Measurements from ENCODE around the gene TNFRSF12A. TPM values are rescaled to one million over a fixed set of nuclear protein-coding genes. Genes with fewer than 3 reads are reported as not detected.

Gene TNFRSF12A
- total RNA-seq, 1 donor from 2014 or later: 44.6 TPM

DNA sequence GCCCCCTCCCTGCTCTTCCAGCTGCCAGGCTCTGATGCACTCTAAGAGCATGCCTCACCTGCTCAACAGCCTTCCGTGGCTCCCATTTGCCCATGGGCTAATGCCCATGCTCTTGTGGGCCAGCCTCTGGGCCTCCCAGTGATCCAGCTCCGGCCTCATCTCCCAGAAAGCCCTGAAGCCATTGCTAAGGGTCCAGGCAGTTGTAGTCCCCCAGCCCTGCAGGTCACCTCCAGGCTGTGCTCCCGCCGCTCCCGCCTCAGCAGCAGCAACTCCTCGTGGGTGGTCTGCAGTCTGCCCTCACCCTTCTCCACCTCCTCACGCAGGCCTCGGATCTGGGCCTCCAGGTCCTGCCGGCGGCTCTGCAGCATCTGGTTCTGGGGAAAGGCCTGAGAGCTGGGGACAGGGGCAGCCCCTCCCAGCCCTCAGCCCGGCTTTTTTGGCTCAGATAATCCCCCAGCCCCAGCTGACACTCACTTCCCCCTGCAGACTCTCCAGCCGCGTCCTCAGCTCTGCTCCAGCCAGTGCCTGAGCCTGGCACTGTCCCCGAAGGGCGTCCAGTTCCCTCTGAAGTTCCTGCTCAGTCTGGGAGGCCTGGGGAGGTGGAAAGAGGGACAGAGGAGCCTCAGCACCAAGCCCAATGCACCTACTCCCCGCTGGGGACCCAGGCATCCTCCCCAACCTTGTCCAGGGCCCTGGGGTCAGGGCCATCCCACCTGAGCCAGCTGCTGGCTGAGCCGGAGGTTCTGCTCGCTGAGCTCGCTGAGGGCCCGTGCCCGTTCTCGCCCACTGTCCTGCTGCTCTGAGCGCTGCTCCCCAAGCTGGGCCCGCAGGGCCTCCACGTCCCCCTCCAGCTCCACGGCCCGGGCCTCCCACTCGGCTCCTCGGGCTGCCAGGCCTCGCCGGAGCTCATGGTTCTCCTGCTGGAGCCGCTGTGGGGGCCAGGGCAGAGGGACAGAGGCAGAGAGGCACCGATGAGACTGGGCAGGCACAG lies 10.3 kb downstream of the TNFRSF12A start:
- Mint-ChIP-seq H3K27me3 (ENCODE audit: low read depth) (peaks cover 37% of the 10 kb centered on the region), H3K4me3 (no peak overlapping the region), H3K36me3 (peaks cover 9% of the 10 kb centered on the region), H3K4me1 (peaks cover 5% of the 10 kb centered on the region), H3K9me3 (no peaks in the 10 kb centered on the region), H3K27ac (no peak overlapping the region)
- TF ChIP-seq, protein P1, sequence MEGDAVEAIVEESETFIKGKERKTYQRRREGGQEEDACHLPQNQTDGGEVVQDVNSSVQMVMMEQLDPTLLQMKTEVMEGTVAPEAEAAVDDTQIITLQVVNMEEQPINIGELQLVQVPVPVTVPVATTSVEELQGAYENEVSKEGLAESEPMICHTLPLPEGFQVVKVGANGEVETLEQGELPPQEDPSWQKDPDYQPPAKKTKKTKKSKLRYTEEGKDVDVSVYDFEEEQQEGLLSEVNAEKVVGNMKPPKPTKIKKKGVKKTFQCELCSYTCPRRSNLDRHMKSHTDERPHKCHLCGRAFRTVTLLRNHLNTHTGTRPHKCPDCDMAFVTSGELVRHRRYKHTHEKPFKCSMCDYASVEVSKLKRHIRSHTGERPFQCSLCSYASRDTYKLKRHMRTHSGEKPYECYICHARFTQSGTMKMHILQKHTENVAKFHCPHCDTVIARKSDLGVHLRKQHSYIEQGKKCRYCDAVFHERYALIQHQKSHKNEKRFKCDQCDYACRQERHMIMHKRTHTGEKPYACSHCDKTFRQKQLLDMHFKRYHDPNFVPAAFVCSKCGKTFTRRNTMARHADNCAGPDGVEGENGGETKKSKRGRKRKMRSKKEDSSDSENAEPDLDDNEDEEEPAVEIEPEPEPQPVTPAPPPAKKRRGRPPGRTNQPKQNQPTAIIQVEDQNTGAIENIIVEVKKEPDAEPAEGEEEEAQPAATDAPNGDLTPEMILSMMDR (IDR thresholded peaks at IDR 0.05; ENCODE audit: unreplicated experiment): no peak
- no peak for DNase-seq (ENCODE audit: low spot score in 2 of 2, unreplicated experiment in 2 of 2)

DNA sequence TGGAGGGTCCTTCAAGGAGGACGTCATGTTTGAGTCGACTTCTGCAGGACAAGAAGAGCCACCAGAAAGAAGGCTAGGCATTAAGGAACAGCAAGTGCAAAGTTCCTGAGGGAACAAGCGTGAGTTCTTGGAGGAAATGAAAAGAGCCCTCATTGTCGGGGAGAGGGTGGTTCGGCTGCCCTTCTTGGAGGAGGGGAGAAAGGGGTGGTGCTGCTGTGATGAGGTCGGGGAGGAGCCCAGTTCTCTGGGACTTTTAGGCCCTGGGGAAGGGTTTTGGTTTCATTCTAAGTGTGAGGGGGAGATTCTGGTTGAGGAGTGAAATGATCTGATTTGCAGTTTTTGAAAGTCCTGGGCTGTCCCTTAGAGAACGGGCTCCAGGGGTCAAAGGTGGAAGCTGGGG lies 12.5 kb downstream of the TNFRSF12A start:
- H3K9me3 Mint-ChIP-seq: no peaks in the 10 kb centered on the region
- no peaks in the 10 kb centered on the region for H3K36me3 Mint-ChIP-seq
- no peak for DNase-seq (ENCODE audit: low spot score in 2 of 2, unreplicated experiment in 2 of 2)
- H3K27ac Mint-ChIP-seq: no peak overlapping the region
- no peak overlapping the region for H3K4me3 Mint-ChIP-seq
- TF ChIP-seq, protein P1 (IDR thresholded peaks at IDR 0.05; ENCODE audit: unreplicated experiment): no peak
- peaks cover 9% of the 10 kb centered on the region for H3K4me1 Mint-ChIP-seq
- H3K27me3 Mint-ChIP-seq (ENCODE audit: low read depth): peaks cover 53% of the 10 kb centered on the region

DNA sequence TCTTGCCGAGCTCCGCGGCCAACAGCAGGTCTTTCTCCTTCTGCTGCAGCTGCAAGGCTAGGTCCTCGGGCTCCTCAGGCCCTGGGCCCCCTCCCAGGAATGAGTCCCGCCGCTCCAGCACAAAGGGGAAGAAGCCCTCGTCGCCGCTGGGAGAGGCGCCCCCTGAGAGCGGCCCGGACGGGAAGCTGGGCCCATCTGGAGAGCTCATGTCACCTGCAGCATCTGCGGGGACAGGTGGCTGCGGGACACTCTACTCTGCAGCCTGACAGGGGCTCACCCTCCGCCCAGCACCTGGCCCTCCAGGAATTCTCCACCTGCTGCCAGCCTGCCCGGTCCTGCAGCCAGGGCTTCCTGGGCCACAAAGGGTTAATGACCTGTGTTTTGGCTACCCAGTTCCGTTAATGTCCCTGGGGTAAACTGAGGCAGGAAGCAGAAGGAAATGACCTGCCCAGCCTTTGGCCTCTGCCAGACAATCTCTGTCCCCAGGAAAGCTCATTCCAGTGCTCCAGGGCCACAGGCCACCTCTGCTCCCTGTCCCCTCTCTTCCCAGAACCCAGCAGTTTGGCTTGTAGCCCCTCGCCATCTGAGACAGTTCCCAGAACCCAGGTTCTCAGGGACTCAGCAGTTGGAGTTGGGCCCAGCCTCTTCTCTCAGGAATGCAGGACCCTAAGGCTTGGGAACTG lies 15.3 kb downstream of the TNFRSF12A start:
- DNase-seq (ENCODE audit: low spot score in 2 of 2, unreplicated experiment in 2 of 2): no peak
- H3K27ac Mint-ChIP-seq: no peak overlapping the region
- peak overlapping the region; percentile 53 for H3K4me3 Mint-ChIP-seq
- H3K36me3 Mint-ChIP-seq: no peaks in the 10 kb centered on the region
- H3K4me1 Mint-ChIP-seq: peaks cover 7% of the 10 kb centered on the region
- TF ChIP-seq, protein P1 (IDR thresholded peaks at IDR 0.05; ENCODE audit: unreplicated experiment): no peak
- H3K9me3 Mint-ChIP-seq: no peaks in the 10 kb centered on the region
- H3K27me3 Mint-ChIP-seq (ENCODE audit: low read depth): peaks cover 76% of the 10 kb centered on the region

DNA sequence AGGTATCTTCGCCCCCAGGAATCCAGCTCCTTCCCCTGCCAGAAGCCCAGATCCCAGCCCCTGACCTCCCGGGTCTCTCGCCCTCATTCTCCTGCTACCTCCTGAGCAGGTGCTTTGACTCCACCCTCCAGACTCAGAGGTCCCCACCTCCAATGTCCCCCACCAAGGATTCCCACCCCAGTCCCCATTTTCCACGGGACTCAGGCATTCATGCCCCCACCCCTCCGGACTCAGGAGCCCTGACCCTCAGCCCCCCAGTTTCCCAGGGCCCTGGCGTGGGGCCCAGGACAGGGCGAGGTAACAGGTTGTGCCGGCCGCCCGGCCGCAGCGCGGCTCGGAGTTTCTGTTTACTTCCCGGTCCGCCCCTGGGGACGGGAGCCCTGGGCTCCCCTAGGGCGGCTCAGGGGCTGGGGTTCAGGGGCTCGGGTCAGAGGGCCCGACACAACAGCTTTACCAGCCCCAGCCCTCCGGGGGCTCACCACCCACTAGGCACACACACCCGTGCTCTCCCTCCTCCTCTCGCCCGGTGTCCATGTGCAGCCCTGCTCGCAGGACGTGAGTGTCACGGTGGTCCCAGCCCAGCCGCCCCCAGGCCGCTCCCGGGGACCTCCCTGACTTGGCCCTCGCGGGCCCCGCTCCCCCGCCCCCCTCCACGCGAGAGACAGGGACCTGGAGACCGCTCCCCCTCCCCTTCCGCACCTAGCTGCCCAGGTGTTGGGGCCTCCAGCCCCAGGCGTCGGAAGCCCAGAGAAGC lies 16.0 kb downstream of the TNFRSF12A start:
- Mint-ChIP-seq H3K4me1 (peaks cover 6% of the 10 kb centered on the region), H3K36me3 (no peaks in the 10 kb centered on the region), H3K27ac (no peak overlapping the region), H3K4me3 (peak overlapping the region; percentile 53), H3K9me3 (no peaks in the 10 kb centered on the region), H3K27me3 (ENCODE audit: low read depth) (peaks cover 80% of the 10 kb centered on the region)
- TF ChIP-seq, protein P1 (IDR thresholded peaks at IDR 0.05; ENCODE audit: unreplicated experiment): no peak
- DNase-seq (ENCODE audit: low spot score in 2 of 2, unreplicated experiment in 2 of 2): no peak

DNA sequence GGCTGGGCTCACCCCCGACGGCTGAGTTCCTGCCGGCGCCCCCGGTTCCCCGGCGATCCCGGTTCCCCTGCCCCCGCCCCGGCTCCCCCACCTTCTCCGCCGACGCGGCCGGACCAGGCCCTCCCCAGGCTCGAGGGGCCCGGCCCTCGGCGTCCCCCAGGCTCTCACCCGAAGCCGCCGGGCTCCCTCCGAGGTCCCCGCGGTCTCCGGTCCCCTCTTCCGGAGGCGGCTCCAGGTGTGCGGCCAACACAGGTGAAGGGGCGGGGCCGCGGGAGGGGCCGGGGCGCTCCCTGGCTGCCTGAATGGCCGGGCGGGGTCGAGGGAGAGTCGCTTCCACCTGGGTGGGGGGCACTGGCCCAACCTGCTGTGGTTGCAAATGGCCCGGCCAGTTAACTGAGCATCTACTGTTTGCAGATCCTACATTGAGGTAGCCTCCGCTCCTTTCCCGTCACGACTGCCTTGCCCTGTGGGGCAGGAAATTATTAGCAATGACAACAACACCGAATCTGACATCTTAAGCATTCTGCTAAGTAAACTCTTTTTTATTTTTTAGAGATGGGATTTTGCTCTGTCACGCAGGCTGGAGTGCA lies 16.7 kb downstream of the TNFRSF12A start, which contains the start of gene BICDL2:
Gene BICDL2 (minus strand): TSS at position 219 of the 590 bp plus-strand sequence. CDS start 1,448 bp downstream, outside the sequence.
- TF ChIP-seq, protein P1 (IDR thresholded peaks at IDR 0.05; ENCODE audit: unreplicated experiment): no peak
- DNase-seq (ENCODE audit: low spot score in 2 of 2, unreplicated experiment in 2 of 2): no peak
- Mint-ChIP-seq H3K27me3 (ENCODE audit: low read depth) (peaks cover 81% of the 10 kb centered on the region), H3K9me3 (no peaks in the 10 kb centered on the region), H3K36me3 (no peaks in the 10 kb centered on the region), H3K4me1 (peaks cover 4% of the 10 kb centered on the region), H3K4me3 (peak within 1 kb of the TSS; percentile 53), H3K27ac (no peak within 1 kb of the TSS)

Measured in mesothelial cell of epicardium (in vitro differentiated cells).